GM19397 (cell line): ENCODE data around the gene DYRK2.

Source experiments
- ATAC-seq: cut with Tn5 transposase; IDR thresholded peaks from one replicate; pipeline ENCODE4 v1.9.1; 2021; ENCODE audit warnings: mild to moderate bottlenecking, moderate library complexity; ENCODE audit not compliant: unreplicated experiment

DYRK2 gene

GRCh38 chr12:67648521-67649260 is at the start of gene DYRK2:
TSS of gene DYRK2 (plus strand) at chr12:67648745. CDS start at chr12:67649134, 389 bp downstream.
- ATAC-seq, result peak; percentile 56

DNA sequence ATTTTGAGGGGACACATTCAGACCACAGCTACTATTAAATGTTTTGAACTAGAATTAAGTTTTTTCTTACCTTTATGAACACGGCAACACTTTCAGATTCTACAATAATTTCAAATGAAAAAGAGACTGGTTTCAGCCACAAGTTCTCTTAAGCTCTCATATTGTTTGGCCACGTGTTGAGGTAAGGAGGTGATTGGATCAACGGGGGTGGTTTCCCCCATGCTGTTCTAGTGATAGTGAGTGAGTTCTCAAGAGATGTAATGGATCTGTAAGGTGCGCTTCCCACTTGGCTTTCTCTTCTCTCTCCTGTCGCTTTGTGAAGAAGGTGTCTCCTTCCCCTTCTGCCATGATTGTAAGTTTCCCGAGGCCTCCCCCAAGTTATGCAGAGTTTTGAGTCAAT is 48.9 kb upstream of the DYRK2 start:
- ATAC-seq, result no peak

DNA sequence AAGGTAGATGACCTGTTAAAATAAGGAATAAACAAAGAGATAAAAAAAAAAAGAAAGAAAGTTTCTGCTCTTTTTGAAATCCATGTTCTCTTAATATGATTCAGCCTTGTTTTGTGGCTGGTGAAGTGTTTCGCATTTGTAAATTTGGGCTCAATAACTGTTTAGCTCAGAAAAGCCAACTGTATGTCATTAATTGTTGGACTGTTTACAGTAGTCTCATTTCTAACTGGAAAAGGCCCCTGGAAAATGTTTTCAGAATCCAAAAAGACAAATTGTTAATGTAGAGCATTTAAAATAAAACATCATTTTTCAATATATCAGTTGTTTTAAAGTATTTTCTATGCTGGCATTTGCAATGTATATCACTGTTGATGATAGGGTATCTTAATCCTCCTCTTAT is 47.4 kb upstream of the DYRK2 start:
- no peak for ATAC-seq

GRCh38 chr12:67609226-67609870 is 39.2 kb upstream of the DYRK2 start:
- no peak for ATAC-seq

DNA sequence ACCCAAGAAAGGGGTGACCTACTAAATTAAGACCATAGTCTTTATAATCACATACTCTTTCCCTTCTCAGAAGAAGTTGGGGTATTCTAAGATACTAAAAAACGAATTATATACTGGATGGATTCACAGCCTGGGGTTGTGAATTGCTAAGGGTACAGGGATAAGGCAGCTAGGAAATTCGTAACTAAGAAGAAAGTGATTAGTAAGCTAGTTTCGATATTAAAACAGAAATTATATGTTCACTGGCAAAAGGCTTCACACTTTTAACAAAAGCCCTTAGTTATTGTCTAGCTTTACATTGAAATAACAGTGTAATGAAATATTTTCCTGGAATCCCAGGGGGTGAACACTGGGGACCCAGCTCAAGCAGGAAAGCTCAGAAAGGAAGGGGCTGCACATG is 35.5 kb upstream of the DYRK2 start:
- no peak for ATAC-seq

GRCh38 chr12:67617629-67618028 is 30.9 kb upstream of the DYRK2 start:
- ATAC-seq, result no peak

GRCh38 chr12:67618303-67618702 is 30.2 kb upstream of the DYRK2 start:
- ATAC-seq, result no peak

DNA sequence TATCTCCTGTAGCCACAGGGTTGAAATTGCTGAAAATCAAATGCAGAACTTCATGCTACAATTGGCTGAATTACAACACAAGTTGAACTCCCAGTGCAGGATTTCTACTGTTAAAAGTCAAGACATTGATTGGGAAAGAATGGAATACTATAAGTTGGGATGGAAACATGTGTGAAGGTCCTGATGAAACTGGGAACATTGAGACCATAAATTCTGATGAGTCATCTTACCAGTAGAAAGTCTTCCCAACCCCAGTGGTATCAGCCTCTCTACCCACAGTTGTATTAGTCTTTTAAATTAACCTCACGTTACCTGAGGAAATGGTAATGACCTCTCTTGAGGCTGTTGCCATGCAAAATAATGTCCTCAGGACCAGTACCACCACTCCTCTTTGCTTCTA is 27.4 kb upstream of the DYRK2 start:
- no peak for ATAC-seq

DNA sequence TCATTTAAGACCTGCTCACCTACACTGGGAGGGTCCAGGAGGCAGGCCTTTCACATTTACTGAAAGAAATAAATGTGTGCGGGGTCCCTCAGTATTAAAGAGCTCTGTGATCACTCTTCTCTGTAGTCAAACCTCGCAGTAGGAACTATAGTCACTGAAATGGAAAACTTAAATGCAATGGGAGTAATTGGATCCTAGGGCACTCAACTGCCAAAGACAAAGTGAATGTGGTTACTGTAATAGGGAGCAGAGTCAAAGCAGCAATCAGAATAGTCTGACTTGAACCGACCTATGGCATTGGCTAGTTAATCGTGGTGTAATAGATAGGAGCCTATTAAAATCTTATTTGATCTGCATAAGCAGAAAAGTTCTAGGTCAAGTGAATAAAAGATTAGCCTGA is 26.6 kb upstream of the DYRK2 start:
- ATAC-seq, result no peak

DNA sequence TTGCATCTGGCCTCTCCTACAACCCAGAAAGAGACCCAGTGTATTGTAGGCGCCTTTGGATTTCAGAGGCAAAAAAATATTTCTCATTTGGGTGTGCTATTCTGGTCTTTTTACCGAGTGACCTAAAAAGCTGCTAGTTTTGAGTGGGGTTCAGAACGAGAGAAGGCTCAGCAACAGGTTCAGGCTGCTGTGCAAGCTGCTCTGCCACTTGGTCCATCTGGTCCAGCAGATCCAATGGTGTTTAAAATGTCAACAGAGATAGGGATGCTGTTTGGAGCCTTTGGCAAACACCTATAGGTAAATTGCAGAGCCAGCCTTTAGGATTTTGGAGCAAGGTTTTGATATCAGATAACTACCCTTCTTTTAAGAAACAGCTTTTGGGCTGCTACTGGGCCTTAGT is 25.3 kb upstream of the DYRK2 start:
- ATAC-seq, result no peak

DNA sequence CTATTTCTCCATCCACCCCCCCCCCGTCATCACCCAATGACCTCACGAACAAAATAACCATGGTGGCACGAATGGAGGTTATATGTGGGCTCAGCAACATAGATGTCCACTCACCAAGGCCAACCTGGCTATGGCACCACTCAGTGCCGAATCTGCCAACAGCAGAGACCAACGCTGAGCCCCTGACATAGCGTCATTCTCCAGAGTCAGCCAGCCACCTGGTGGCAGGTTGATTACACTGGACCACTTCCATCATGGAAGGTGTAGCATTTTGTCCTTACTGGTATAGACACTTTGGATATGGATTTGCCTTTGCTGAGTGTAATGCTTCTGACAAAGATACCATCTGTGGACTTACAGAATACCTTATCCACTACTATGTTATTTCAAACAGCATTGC is 24.2 kb upstream of the DYRK2 start:
- ATAC-seq, result no peak

DNA sequence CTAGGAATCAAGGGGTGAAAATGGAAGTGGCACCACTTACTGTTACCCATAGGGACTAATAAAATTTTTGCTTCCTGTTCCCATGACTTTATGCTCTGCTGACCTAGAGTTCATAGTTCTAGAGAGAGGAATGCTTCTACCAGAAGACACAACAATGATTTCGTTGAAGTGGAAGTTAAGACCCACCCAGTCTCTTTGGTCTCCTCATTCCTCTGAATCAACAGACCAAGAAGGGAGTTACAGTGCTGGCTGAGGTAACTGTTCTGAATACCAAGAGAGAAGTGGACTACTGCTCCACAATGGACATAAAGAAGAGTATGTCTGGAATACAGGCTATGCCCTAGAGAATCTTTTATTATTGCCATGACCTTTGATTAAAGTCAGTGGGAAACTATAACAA is 23.5 kb upstream of the DYRK2 start:
- no peak for ATAC-seq

DNA sequence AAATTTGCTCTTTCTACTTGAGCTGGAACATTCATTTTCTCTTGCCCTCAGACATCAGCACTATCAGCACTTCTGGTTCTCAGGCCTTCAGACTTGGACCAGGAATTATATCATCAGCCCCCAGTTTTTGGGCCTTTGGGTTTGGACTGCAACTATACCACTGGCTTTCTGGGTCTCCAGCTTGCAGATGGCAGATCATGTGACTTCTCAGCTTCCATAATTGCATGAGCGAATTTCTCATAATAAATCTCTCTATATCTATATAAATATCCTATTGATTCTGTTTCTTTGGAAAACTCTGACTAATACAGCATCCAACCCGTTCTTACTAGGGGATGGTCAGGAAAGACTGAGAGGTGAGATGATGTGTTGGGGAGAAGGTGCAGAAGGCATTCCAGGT is 22.4 kb upstream of the DYRK2 start:
- no peak for ATAC-seq

DNA sequence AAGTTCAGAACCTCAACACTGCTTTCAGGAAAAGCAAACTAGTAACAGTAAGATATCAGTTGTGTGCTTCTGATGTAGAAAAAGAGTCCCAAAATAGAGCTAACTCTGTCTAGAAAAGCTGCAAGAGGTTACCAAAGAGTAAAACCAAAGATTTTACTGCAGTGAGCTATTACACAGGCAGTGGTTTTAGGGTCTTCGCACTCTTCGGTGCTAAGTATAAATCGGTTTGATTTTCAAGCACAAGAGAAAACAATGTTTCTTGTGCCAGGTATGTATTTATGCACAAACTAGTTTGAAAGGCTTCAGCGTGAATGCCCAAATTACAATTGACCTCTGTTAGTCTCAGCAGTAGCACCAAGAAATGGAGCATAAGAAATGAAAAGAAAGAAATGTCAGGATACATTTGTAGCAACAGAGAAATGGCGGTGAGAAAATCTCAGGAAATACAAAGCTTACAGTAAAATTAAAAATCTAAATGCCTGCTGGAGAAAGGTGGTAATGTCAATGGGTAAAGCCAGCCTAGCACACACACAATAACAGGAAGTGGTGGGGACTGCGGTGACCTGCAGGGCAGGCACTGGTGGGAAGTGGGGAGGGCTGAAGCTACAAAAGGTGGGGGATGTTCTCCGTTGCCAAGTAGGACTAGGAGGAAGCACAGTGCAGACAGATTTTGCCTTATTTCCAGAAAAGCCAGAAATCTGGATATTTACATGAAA is 18.0 kb upstream of the DYRK2 start:
- peak; percentile 99 for ATAC-seq

- ATAC-seq, result no peak
These were observed 16.5 kb upstream of the DYRK2 start for GRCh38 chr12:67632005-67632404.

GRCh38 chr12:67633024-67633610 is 15.4 kb upstream of the DYRK2 start:
- no peak for ATAC-seq

DNA sequence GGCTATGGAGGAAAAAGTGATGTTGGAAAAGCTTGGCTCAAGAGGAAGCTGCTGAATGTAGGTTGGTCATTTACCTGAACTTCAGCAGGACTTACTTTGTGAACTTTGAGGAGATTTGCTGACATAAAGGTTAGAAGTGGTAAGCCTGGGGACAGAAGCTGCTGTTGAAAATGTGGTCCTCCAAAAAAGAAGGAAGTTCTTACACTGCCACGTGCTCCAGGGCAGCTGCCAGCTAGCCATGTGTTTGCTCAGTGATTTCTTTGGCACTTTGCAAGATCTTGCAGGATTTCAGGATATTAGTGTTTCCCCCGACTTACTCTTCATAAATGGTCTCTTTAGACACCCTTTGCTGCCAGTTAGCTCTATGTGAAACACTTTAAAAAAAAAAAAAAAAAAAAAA is 14.8 kb upstream of the DYRK2 start:
- no peak for ATAC-seq

DNA sequence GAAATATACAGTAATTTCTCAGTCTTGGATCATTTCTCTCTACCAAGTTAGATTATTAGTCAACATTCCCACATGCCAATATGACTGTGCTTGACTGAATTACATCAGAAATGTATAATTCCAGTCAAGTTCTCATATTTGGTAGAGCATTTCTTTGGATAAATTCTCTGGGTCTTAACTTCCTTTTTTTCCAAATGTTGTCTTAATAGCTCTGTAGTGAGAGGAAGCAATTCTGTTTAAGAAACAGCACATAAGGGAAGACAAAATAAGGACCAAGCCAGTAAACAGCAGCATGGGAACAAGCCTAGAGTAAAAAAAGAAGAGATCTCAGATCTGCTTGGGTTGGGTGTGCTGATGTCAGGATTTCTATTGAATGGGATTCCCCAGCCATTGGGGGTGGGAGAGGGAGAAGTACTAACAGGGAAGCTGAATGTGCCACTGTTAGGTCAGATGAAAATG is 14.2 kb upstream of the DYRK2 start:
- ATAC-seq, result no peak

DNA sequence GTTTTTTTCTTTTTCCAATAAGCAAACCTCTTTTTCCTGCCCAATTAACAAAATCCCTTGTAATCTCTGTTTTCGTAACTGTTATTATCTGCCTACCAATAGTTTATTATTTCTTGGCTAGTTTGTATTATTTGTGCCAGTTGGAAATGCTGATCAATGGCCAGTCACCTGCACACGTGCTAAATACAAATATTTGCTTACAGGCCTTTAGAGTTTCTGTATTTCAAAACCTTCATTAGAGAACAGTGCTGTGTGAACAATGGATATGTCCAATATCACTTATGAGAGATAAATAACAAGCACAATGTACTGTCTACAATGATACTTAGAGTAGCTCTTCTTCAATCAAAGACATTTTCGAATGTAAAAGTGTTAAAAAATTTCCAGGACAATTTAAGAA is 10.8 kb upstream of the DYRK2 start:
- ATAC-seq, result no peak

DNA sequence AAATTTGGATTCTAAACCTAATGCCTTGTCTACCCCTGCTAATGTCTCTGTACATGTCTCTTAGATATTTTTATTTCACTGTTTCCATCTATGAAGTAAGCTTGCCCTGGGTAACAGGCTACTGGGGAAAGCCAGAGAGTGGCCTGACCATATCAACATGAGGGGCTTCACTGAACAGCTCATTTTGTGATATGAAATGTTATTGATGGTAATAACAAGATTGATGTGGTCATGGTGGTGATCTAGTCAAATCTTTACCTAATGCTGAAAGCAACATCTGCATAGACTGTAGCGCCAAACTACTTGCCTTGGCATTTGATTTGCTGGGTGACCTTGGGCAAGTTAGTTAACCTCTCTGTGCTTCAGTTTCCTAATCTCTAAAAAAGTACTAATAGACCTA is 9.9 kb upstream of the DYRK2 start:
- ATAC-seq, result no peak

DNA sequence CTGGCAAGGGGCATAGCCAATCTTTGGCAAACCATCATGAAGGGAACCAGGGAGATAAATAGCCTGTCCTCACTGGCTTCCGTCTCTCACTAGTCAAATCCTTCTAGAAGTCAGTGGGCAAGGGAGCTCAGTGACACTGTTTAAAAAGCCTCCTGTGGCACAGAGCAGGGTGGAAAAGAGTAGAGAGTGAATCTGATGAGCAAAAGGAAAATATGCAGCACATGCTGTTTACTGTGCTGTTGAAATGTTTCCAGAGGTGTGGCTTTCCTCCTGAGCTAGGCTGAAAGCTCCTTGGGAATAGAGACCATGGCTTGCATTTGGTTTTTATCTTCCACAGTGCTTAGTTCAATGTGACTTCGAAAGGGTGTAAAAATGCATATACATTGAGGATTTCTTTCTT is 7.7 kb upstream of the DYRK2 start:
- no peak for ATAC-seq

- no peak for ATAC-seq
These were observed 3.4 kb upstream of the DYRK2 start for GRCh38 chr12:67645126-67645525.
